Upper lobe of left lung (tissue), 6 donors: ENCODE results near the gene ADGRV1. TPM values are rescaled to one million over a fixed set of nuclear protein-coding genes. Genes with fewer than 3 reads are reported as not detected.

ENCODE experiments used
- ATAC-seq, 2 donors: fragments of 200-7000 bp; cut with Tn5 transposase; one replicate each; pipeline ENCODE4 v1.9.1; 2022; ENCODE audit warnings: mild to moderate bottlenecking in 2 of 2, moderate library complexity in 2 of 2; ENCODE audit not compliant: low FRiP score in 2 of 2
- DNase-seq, 2 donors: peaks; one replicate each; pipeline ENCODE4 v3.0.0-alpha.2; 2019 to 2020
- H3K27ac ChIP-seq, 4 donors: fragments of 200-600 bp; sonication (generic); one replicate each; pipeline ENCODE4 v1.5.1; 2016 to 2019
- H3K27me3 ChIP-seq, 4 donors: fragments of 200-600 bp; sonication (generic); one replicate each; pipeline ENCODE4 v1.5.1; 2017 to 2019
- H3K36me3 ChIP-seq, 4 donors: fragments of 200-600 bp; sonication (generic); one replicate each; pipeline ENCODE4 v1.5.1; 2016 to 2019
- H3K4me1 ChIP-seq, 4 donors: fragments of 200-600 bp; sonication (generic); one replicate each; pipeline ENCODE4 v1.5.1; 2018 to 2019
- H3K4me3 ChIP-seq, 4 donors: fragments of 200-600 bp; sonication (generic); one replicate each; pipeline ENCODE4 v1.5.1; 2017 to 2019; ENCODE audit warnings: mild to moderate bottlenecking in 2 of 4, moderate library complexity in 1 of 4
- H3K9me3 ChIP-seq, 4 donors: fragments of 200-600 bp; sonication (generic); one replicate each; pipeline ENCODE4 v1.5.1; 2018 to 2019
- EP300 ChIP-seq, 4 donors: sonication (generic); formaldehyde crosslinking; IDR thresholded peaks; one replicate each; pipeline ENCODE4 v1.5.1; 2017; ENCODE audit warnings: antibody characterized with exemption in 4 of 4, control low read depth in 2 of 4
- POLR2A ChIP-seq, 4 donors: fragments of 450-650 bp; IDR thresholded peaks; one replicate each; pipeline ENCODE4 v1.5.1; 2016 to 2017; ENCODE audit warnings: antibody characterized with exemption in 4 of 4, mild to moderate bottlenecking in 2 of 4
- POLR2AphosphoS5 ChIP-seq, 2 donors: sonication (generic); formaldehyde crosslinking; IDR thresholded peaks; one replicate each; pipeline ENCODE4 v1.5.1; 2017; ENCODE audit warnings: antibody characterized with exemption in 2 of 2
- WGBS, 2 donors: methylation state at CpG; one replicate each; pipeline ENCODE4 v1.1.5; 2017 to 2018; 5-methylcytosine and 5-hydroxymethylcytosine counted together
- total RNA-seq, 6 donors: library from RNA; depleted of rRNA in 4 of 6; stranded (reverse); fragments of >200 nt in 4 of 6; gene quantifications; one replicate each; pipeline versions ENCODE4 v1.1.0 to v1.2.1, GENCODE V29; 2016 to 2021
- TF ChIP-seq, protein P1 (sequence below), 6 experiments: fragments of 450-650 bp in 4 of 6; fragments of 200-600 bp in 2 of 6; sonication (generic) in 2 of 6; IDR thresholded peaks; one replicate each; pipeline ENCODE4 v1.5.1; 2016 to 2019; ENCODE audit warnings: antibody characterized with exemption in 6 of 6
- donor health status: DM: no; HTN: no; CAD: no; lungs with moderate emphysema.
- donor health status: DM: no; HTN: yes; CAD: no; lungs with severe emphysema.

The ADGRV1 gene
- total RNA-seq, 6 donors from 2014 or later = 22.3 to 129 (median 60.4) TPM

DNA sequence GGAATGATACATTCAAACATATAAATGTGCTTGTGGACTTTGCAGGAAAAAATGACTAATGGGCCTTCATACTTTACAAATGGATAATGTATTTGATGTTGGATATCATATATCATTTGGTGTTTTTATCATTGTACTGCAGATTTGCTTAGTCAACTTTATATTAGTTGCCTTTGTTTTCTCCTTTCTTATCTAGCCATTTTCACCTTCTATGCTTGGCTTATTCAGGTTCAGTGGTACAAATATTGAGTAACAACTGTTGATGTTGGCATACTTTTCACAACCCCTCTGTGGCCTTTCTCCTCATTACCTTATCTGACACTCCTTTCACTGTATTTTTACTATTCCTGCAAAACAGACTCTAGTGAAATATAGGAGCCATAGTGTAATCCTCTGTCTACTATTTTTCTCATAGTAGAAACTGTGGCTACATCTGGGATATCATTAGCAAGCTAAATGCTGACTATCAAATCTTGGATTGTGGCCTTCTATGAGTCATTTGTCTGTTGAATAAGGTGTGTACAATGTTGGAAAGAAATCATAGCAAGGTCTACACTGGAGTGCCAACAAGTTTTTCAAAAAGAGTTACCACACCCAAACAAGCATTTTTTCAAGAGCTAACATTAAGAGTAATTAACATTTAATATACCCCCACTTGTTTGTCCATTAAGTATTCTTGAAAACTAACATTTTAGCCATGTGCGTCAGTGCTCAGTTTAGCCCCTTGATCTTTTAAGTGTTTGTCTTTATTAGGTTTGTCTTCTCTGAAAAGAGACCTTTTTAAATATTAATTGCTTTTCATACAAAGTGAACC, 330.1 kb downstream of the ADGRV1 start:
- ATAC-seq (peak; percentile 78 to 86), DNase-seq (no peak)
- no peak overlapping the region for H3K4me3 ChIP-seq
- 65 to 76% methylated on average over 1 of the region's 1 CpG for WGBS, 2 donors
- H3K4me1 ChIP-seq = peaks cover 0 to 8% (median 2%) of the 10 kb centered on the region in 4 donors
- no peaks in the 10 kb centered on the region for H3K36me3 ChIP-seq
- H3K9me3 ChIP-seq = no peaks in the 10 kb centered on the region
- H3K27me3 ChIP-seq = no peaks in the 10 kb centered on the region
- TF ChIP-seq POLR2AphosphoS5 (IDR thresholded peaks at IDR 0.05) = no peak
- peak in 2 of 4 donors; percentile 6 to 30 for TF ChIP-seq EP300 (IDR thresholded peaks at IDR 0.05)
- TF ChIP-seq, protein P1, sequence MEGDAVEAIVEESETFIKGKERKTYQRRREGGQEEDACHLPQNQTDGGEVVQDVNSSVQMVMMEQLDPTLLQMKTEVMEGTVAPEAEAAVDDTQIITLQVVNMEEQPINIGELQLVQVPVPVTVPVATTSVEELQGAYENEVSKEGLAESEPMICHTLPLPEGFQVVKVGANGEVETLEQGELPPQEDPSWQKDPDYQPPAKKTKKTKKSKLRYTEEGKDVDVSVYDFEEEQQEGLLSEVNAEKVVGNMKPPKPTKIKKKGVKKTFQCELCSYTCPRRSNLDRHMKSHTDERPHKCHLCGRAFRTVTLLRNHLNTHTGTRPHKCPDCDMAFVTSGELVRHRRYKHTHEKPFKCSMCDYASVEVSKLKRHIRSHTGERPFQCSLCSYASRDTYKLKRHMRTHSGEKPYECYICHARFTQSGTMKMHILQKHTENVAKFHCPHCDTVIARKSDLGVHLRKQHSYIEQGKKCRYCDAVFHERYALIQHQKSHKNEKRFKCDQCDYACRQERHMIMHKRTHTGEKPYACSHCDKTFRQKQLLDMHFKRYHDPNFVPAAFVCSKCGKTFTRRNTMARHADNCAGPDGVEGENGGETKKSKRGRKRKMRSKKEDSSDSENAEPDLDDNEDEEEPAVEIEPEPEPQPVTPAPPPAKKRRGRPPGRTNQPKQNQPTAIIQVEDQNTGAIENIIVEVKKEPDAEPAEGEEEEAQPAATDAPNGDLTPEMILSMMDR (IDR thresholded peaks at IDR 0.05) = no peak
- H3K27ac ChIP-seq = peak overlapping the region in 1 of 4 donors; percentile 13

- peaks cover 0 to 8% (median 2%) of the 10 kb centered on the region in 4 donors for H3K4me1 ChIP-seq
- H3K4me3 ChIP-seq = no peak overlapping the region
- DNase-seq = no peak
- ATAC-seq = peak; percentile 38 to 69
- no peaks in the 10 kb centered on the region for H3K9me3 ChIP-seq
- H3K27ac ChIP-seq = no peak overlapping the region
- H3K27me3 ChIP-seq = no peaks in the 10 kb centered on the region
- TF ChIP-seq POLR2AphosphoS5 (IDR thresholded peaks at IDR 0.05) (no peak), EP300 (IDR thresholded peaks at IDR 0.05) (no peak), POLR2A (IDR thresholded peaks at IDR 0.05) (no peak)
- TF ChIP-seq, protein P1 (IDR thresholded peaks at IDR 0.05) = no peak
- no peaks in the 10 kb centered on the region for H3K36me3 ChIP-seq
These were observed 330.7 kb downstream of the ADGRV1 start for GRCh38 chr5:90889325-90889600.

GRCh38 chr5:90890180-90890579, 331.6 kb downstream of the ADGRV1 start:
- DNase-seq = no peak
- no peaks in the 10 kb centered on the region for H3K36me3 ChIP-seq
- no peaks in the 10 kb centered on the region for H3K27me3 ChIP-seq
- peaks cover 0 to 8% (median 2%) of the 10 kb centered on the region in 4 donors for H3K4me1 ChIP-seq
- no peak overlapping the region for H3K27ac ChIP-seq
- WGBS, 2 donors = 91 to 100% methylated on average over 1 of the region's 1 CpG
- no peak overlapping the region for H3K4me3 ChIP-seq
- no peak for TF ChIP-seq POLR2A (IDR thresholded peaks at IDR 0.05)
- no peak for TF ChIP-seq EP300 (IDR thresholded peaks at IDR 0.05)
- TF ChIP-seq POLR2AphosphoS5 (IDR thresholded peaks at IDR 0.05) = no peak
- TF ChIP-seq, protein P1 (IDR thresholded peaks at IDR 0.05) = no peak
- H3K9me3 ChIP-seq = no peaks in the 10 kb centered on the region
- ATAC-seq = no peak

- DNase-seq (no peak), ATAC-seq (no peak)
- Histone ChIP-seq H3K4me3 (no peak overlapping the region), H3K36me3 (no peaks in the 10 kb centered on the region), H3K27me3 (no peaks in the 10 kb centered on the region), H3K4me1 (no peaks in the 10 kb centered on the region), H3K9me3 (no peaks in the 10 kb centered on the region), H3K27ac (no peak overlapping the region)
- WGBS, 2 donors = 95 to 97% methylated on average over 2 of the region's 2 CpGs
- TF ChIP-seq POLR2AphosphoS5 (IDR thresholded peaks at IDR 0.05) (no peak), POLR2A (IDR thresholded peaks at IDR 0.05) (no peak), EP300 (IDR thresholded peaks at IDR 0.05) (no peak)
- TF ChIP-seq, protein P1 (IDR thresholded peaks at IDR 0.05) = no peak
These were observed 336.3 kb downstream of the ADGRV1 start for GRCh38 chr5:90894866-90895420.

DNA sequence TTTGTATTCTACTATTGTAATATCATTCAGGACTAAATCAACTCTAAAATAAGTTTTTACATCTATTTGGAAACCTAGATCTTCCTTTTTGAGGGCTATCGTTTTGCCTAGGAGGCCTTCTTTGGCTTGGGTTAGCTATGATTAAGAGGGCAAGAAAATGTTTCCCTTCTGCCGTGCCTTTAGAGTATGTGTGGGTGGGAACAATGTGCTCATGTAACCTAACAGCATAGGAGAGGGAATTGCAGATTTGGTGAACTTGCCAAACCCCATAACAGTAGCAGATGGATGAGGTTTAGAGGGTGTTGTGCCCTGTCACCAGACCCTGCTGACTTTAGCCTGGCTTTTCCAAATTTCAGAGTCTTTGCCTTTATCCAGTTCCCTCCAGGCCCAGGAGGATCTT, 339.0 kb downstream of the ADGRV1 start:
- H3K9me3 ChIP-seq = no peaks in the 10 kb centered on the region

More for the DNA sequence above, 339.0 kb downstream of the ADGRV1 start:
- no peak for ATAC-seq
- no peak for DNase-seq
- H3K27ac ChIP-seq = no peak overlapping the region
- no peaks in the 10 kb centered on the region for H3K27me3 ChIP-seq
- no peaks in the 10 kb centered on the region for H3K36me3 ChIP-seq
- 84 to 86% methylated on average over 2 of the region's 2 CpGs for WGBS, 2 donors
- H3K4me3 ChIP-seq = no peak overlapping the region
- TF ChIP-seq POLR2A (IDR thresholded peaks at IDR 0.05) = no peak
- TF ChIP-seq, protein P1 (IDR thresholded peaks at IDR 0.05) = no peak
- TF ChIP-seq POLR2AphosphoS5 (IDR thresholded peaks at IDR 0.05) = no peak
- H3K4me1 ChIP-seq = no peaks in the 10 kb centered on the region
